Measurements from ENCODE around the gene TMEM151B. TPM values are rescaled to one million over a fixed set of nuclear protein-coding genes. Genes with fewer than 3 reads are reported as not detected.

Gene TMEM151B
- total and polyA plus RNA-seq, 9 of the 15 experiments (the other 6 are each of a cell fraction or from before 2014, with no cell fraction given): not detected

GRCh38 chr6:44257025-44257752 lies 13.1 kb upstream of the TMEM151B start, which contains the start of gene SLC35B2 (continued):
- TF ChIP-seq ARID4B (CRISPR knock-in tag; IDR thresholded peaks at IDR 0.05) (peak; percentile 97), STAT6 (CRISPR knock-in tag; IDR thresholded peaks at IDR 0.05) (no peak), SRSF1 (IDR thresholded peaks at IDR 0.05; ENCODE audit: low read depth, low read length) (no peak), ZNF639 (CRISPR knock-in tag; conservative IDR thresholded peaks at IDR 0.05 in 1 of 2, IDR thresholded peaks at IDR 0.05 in 1 of 2) (peak in 1 of 2 experiments; percentile 89; a peak in 2 of 4 replicates), PHB (CRISPR knock-in tag; IDR thresholded peaks at IDR 0.05) (no peak; the same call in 1 of the 2 replicates), SMC3 (conservative IDR thresholded peaks at IDR 0.05; ENCODE audit: insufficient read depth, low read depth, low read length) (peak; percentile 41; the same call in 1 of the 2 replicates), EWSR1 (IDR thresholded peaks at IDR 0.05; ENCODE audit: borderline replicate concordance, low read depth, partially characterized antibody) (no peak), PTRF (tag; IDR thresholded peaks at IDR 0.05) (no peak), KLF13 (tag; IDR thresholded peaks at IDR 0.05; ENCODE audit: borderline replicate concordance, low read depth) (peak; percentile 70; the same call in 1 of the 2 replicates), TGIF2 (CRISPR knock-in tag; IDR thresholded peaks at IDR 0.05) (peak; percentile 88), MECOM (CRISPR knock-in tag; IDR thresholded peaks at IDR 0.05) (no peak), TBP (optimal IDR thresholded peaks at IDR 0.05; ENCODE audit: low read depth, low read length) (no peak), HINFP (tag; conservative IDR thresholded peaks at IDR 0.05; ENCODE audit: low read depth) (no peak), STAT5B (CRISPR knock-in tag; IDR thresholded peaks at IDR 0.05) (no peak), ZNF146 (CRISPR knock-in tag; IDR thresholded peaks at IDR 0.05; ENCODE audit: unreplicated experiment) (peak; percentile 6)

Data from K562 (cell line).